ENCODE results near the gene TMOD4.

The TMOD4 gene

GRCh38 chr1:151124763-151125403, 50.9 kb downstream of the TMOD4 start:
- no peak for DNase-seq (ENCODE audit: low read depth, low spot score)
- no peak for TF ChIP-seq CTCF (IDR thresholded peaks at IDR 0.05; ENCODE audit: low read depth, low read length)
- no peak overlapping the region for H3K4me3 ChIP-seq (ENCODE audit: low read depth, low read length)
- in situ Hi-C loops (cut with HindIII; ENCODE audit: low sequenced_read_pairs): no loop called here

Data from astrocyte of the spinal cord (primary cell).